GM21515 (cell line): ENCODE data around the gene COQ3.
A peak's percentile ranks its signal among the peaks of the same experiment; 100 is the strongest.

Experiments used
- ATAC-seq: cut with Tn5 transposase; IDR thresholded peaks from one replicate; pipeline ENCODE4 v1.9.1; 2021; ENCODE audit not compliant: unreplicated experiment

Gene COQ3

GRCh38 chr6:99393698-99394531, at the start of gene COQ3:
COQ3 (minus strand) TSS chr6:99394195; CDS start chr6:99394179, 16 bp downstream.
- peak; percentile 81 for ATAC-seq

GRCh38 chr6:99434702-99435530, 40.9 kb upstream of the COQ3 start:
- peak; percentile 71 for ATAC-seq

GRCh38 chr6:99432877-99433276, 38.9 kb upstream of the COQ3 start:
- ATAC-seq = no peak

GRCh38 chr6:99431901-99432300, 37.9 kb upstream of the COQ3 start:
- no peak for ATAC-seq

GRCh38 chr6:99427988-99428387, 34.0 kb upstream of the COQ3 start:
- ATAC-seq = no peak

GRCh38 chr6:99426451-99426757, 32.4 kb upstream of the COQ3 start:
- no peak for ATAC-seq

GRCh38 chr6:99425647-99426450, 31.9 kb upstream of the COQ3 start:
- ATAC-seq = peak; percentile 48

GRCh38 chr6:99424761-99425646, 31.0 kb upstream of the COQ3 start, which contains the start of gene PNISR:
PNISR (minus strand) TSS chr6:99425308; CDS start chr6:99414659, 10,649 bp downstream.
- peak; percentile 81 for ATAC-seq

- ATAC-seq = no peak
These were observed 30.0 kb upstream of the COQ3 start for GRCh38 chr6:99424022-99424421.

GRCh38 chr6:99422912-99423311, 28.9 kb upstream of the COQ3 start:
- ATAC-seq = no peak

GRCh38 chr6:99416892-99417767, 23.1 kb upstream of the COQ3 start:
- ATAC-seq = peak; percentile 88

GRCh38 chr6:99416226-99416625, 22.2 kb upstream of the COQ3 start:
- no peak for ATAC-seq

GRCh38 chr6:99415446-99415845, 21.5 kb upstream of the COQ3 start:
- ATAC-seq = no peak

- ATAC-seq = no peak
These were observed 18.1 kb upstream of the COQ3 start for GRCh38 chr6:99412065-99412464.

- ATAC-seq = no peak
These were observed 15.7 kb upstream of the COQ3 start for GRCh38 chr6:99409672-99410071.

- ATAC-seq = no peak
These were observed 13.1 kb upstream of the COQ3 start for GRCh38 chr6:99407076-99407475.

GRCh38 chr6:99402448-99402847, 8.5 kb upstream of the COQ3 start:
- no peak for ATAC-seq

GRCh38 chr6:99397287-99397686, 3.3 kb upstream of the COQ3 start:
- no peak for ATAC-seq

- ATAC-seq = peak; percentile 18
These were observed 663 bp downstream of the COQ3 start for GRCh38 chr6:99393366-99393697.
